Vagina (tissue), 2 donors: ENCODE measurements around the gene SGO1. TPM values are rescaled to one million over a fixed set of nuclear protein-coding genes. Genes with fewer than 3 reads are reported as not detected.

ENCODE experiments used
- DNase-seq, 2 donors: peaks; one replicate each; pipeline ENCODE4 v3.0.0-alpha.2; 2017; ENCODE audit errors: extremely low spot score in 2 of 2
- H3K27ac ChIP-seq: fragments of 200-600 bp; sonication (generic); one replicate; pipeline ENCODE4 v1.5.1; 2019
- H3K27me3 ChIP-seq: fragments of 200-600 bp; sonication (generic); one replicate; pipeline ENCODE4 v1.5.1; 2019
- H3K36me3 ChIP-seq, 2 donors: fragments of 200-600 bp; sonication (generic); one replicate each; pipeline ENCODE4 v1.5.1; 2017 to 2019
- H3K4me1 ChIP-seq: fragments of 200-600 bp; sonication (generic); one replicate; pipeline ENCODE4 v1.5.1; 2019
- H3K4me3 ChIP-seq, 2 donors: fragments of 200-600 bp; sonication (generic); 1 replicate in 1 of 2; 2 replicates in 1 of 2; pipeline ENCODE4 v1.5.1; 2016 to 2019
- H3K9me3 ChIP-seq: fragments of 200-600 bp; sonication (generic); one replicate; pipeline ENCODE4 v1.5.1; 2019
- POLR2A ChIP-seq, 2 donors: fragments of 450-650 bp; IDR thresholded peaks; one replicate each; pipeline ENCODE4 v1.6.1; 2017; ENCODE audit warnings: antibody characterized with exemption in 2 of 2, mild to moderate bottlenecking in 2 of 2, moderate library complexity in 2 of 2
- POLR2AphosphoS5 ChIP-seq, 2 donors: sonication (generic); formaldehyde crosslinking; IDR thresholded peaks; one replicate each; pipeline ENCODE4 v1.9.0; 2017; ENCODE audit warnings: antibody characterized with exemption in 2 of 2, mild to moderate bottlenecking in 2 of 2, low read depth in 1 of 2; ENCODE audit not compliant: insufficient read depth in 1 of 2
- intact Hi-C: fragments of 100-400 bp; cut with DNase I; formaldehyde crosslinking; loops from one replicate; pipeline ENCODE4 v1.15.1; 2023
- total RNA-seq: library from RNA; depleted of rRNA; stranded (reverse); fragments of >200 nt; gene quantifications from one replicate; pipeline ENCODE4 v1.2.3, GENCODE V29; 2016
- TF ChIP-seq, protein P1 (sequence below), 3 experiments: fragments of 450-650 bp in 2 of 3; fragments of 200-600 bp in 1 of 3; sonication (generic) in 1 of 3; IDR thresholded peaks; one replicate each; pipeline ENCODE4 v1.5.1; 2017 to 2019; ENCODE audit warnings: antibody characterized with exemption in 3 of 3, mild to moderate bottlenecking in 2 of 3, moderate library complexity in 2 of 3

The SGO1 gene
- total RNA-seq, 1 donor from 2014 or later = 10.8 TPM

DNA sequence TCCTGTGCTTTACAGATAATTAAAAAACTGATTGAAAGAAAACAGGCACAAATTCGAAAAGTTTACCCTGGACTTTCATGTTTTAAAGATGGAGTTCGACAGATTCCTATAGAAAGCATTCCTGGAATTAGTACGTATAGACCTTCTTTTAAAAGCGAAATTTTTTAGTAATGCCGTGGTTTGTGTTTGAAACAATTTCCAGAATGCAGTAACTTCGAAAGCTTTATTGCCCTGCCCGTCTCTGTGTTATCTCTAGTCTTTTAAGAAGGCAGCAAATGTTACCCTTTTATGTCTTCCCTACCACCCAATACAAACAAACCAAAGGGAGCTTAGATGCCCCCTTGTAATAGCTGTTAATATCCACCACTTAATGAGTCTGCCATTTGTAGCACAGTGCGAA lies 39.7 kb downstream of the SGO1 start:
- no peaks in the 10 kb centered on the region for H3K4me1 ChIP-seq
- H3K4me3 ChIP-seq = no peak overlapping the region
- H3K27me3 ChIP-seq = no peaks in the 10 kb centered on the region
- no peak overlapping the region for H3K27ac ChIP-seq
- H3K36me3 ChIP-seq = peaks cover 0 to 22% of the 10 kb centered on the region in 2 donors
- intact Hi-C loops = no loop called here
- DNase-seq = no peak
- TF ChIP-seq POLR2AphosphoS5 (IDR thresholded peaks at IDR 0.05; ENCODE audit: insufficient read depth in 1 of 2, low read depth in 1 of 2) (no peak), POLR2A (IDR thresholded peaks at IDR 0.05) (no peak)
- TF ChIP-seq, protein P1, sequence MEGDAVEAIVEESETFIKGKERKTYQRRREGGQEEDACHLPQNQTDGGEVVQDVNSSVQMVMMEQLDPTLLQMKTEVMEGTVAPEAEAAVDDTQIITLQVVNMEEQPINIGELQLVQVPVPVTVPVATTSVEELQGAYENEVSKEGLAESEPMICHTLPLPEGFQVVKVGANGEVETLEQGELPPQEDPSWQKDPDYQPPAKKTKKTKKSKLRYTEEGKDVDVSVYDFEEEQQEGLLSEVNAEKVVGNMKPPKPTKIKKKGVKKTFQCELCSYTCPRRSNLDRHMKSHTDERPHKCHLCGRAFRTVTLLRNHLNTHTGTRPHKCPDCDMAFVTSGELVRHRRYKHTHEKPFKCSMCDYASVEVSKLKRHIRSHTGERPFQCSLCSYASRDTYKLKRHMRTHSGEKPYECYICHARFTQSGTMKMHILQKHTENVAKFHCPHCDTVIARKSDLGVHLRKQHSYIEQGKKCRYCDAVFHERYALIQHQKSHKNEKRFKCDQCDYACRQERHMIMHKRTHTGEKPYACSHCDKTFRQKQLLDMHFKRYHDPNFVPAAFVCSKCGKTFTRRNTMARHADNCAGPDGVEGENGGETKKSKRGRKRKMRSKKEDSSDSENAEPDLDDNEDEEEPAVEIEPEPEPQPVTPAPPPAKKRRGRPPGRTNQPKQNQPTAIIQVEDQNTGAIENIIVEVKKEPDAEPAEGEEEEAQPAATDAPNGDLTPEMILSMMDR (IDR thresholded peaks at IDR 0.05) = no peak
- H3K9me3 ChIP-seq = no peaks in the 10 kb centered on the region

DNA sequence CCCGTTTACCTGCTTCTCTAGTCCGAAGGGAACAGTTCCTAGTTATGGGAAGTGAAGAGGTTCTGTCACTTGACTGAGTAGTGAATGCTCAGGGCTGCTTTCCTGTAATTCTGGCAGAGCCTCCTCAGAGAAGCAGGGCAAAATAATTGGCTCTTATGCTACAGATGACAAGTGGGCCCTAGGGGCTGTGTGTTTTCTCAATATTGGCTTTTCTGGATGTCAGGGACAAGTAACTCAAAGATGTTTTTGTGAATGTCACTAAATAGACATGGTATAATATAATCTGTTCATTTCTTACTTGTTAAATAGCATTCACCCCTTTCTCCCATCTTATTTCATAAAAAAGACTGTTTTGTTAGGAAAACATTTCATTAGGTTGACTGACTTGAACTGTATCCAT lies 40.1 kb downstream of the SGO1 start:
- no peak for DNase-seq
- H3K4me1 ChIP-seq = no peaks in the 10 kb centered on the region
- H3K4me3 ChIP-seq = no peak overlapping the region
- H3K27me3 ChIP-seq = no peaks in the 10 kb centered on the region
- no peak for TF ChIP-seq POLR2A (IDR thresholded peaks at IDR 0.05)
- no peak for TF ChIP-seq POLR2AphosphoS5 (IDR thresholded peaks at IDR 0.05; ENCODE audit: insufficient read depth in 1 of 2, low read depth in 1 of 2)
- TF ChIP-seq, protein P1 (IDR thresholded peaks at IDR 0.05) = no peak
- intact Hi-C loops = no loop called here
- H3K9me3 ChIP-seq = no peaks in the 10 kb centered on the region
- H3K27ac ChIP-seq = no peak overlapping the region
- peaks cover 0 to 22% of the 10 kb centered on the region in 2 donors for H3K36me3 ChIP-seq

DNA sequence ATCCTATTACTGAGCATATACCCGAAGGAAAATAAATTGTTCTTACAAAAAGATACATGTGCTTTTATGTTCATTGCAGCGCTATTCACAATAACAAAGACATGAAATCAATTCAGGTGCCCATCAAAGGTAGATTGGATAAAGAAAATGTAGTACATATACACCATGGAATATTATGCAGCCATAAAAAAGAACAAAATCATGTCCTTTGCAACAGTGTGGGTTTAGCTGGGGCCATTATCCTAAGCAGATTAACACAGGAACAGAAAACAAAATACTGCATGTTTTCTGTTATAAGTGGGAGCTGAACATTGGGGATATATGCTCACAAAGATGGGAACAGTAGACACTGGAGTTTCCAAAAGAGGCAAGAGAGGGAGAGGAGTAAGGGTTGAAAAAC lies 42.5 kb downstream of the SGO1 start:
- H3K27ac ChIP-seq = no peak overlapping the region
- no peaks in the 10 kb centered on the region for H3K9me3 ChIP-seq
- DNase-seq = no peak
- no peak overlapping the region for H3K4me3 ChIP-seq
- intact Hi-C loops = no loop called here
- no peaks in the 10 kb centered on the region for H3K27me3 ChIP-seq
- H3K36me3 ChIP-seq = peaks cover 0 to 26% of the 10 kb centered on the region in 2 donors
- H3K4me1 ChIP-seq = no peaks in the 10 kb centered on the region
- TF ChIP-seq POLR2A (IDR thresholded peaks at IDR 0.05) (no peak), POLR2AphosphoS5 (IDR thresholded peaks at IDR 0.05; ENCODE audit: insufficient read depth in 1 of 2, low read depth in 1 of 2) (no peak)
- TF ChIP-seq, protein P1 (IDR thresholded peaks at IDR 0.05) = no peak

DNA sequence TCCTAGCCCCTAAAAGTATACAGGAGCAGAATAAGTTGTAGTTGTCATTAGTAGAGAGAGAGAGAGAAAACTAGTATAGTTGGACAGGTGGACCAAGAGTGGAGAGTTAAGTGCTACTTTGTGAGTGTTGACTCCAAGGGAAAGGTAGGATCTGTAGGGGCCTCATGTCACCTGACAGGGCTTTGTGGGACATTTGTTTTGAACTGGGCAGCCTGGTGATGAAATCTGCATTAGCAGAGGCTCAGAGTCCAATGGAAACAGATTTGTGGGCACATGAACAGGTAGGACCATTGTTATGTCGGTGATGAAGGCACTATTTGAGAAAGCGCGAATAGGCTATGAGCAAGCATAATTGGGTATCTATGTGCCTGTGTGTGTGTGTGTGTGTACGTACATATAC lies 43.5 kb downstream of the SGO1 start:
- Histone ChIP-seq H3K36me3 (peaks cover 0 to 22% of the 10 kb centered on the region in 2 donors), H3K27ac (no peak overlapping the region), H3K4me3 (no peak overlapping the region), H3K4me1 (no peaks in the 10 kb centered on the region), H3K9me3 (no peaks in the 10 kb centered on the region), H3K27me3 (no peaks in the 10 kb centered on the region)
- DNase-seq = no peak
- intact Hi-C loops = no loop called here
- TF ChIP-seq, protein P1 (IDR thresholded peaks at IDR 0.05) = no peak
- TF ChIP-seq POLR2A (IDR thresholded peaks at IDR 0.05) = no peak

DNA sequence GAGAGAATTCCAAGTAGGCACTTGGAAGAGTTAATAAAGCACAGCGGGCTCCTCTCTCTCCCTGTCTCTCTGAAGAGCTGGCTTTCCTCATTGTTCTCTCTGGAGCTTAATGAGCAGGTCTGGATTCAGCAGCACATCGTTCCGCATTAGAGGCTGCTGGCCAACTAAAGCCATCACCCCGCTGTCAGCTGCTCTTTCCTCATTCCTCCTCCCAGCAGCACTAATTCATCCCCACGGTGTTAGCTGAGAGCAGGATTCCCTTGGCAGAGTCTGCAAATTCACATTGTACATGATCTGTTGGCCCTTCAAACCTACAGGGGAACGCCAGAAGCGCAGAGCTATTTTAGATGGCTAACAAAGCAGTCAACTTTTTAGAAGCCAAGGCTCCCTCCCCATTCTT lies 44.2 kb downstream of the SGO1 start:
- DNase-seq = no peak
- TF ChIP-seq POLR2AphosphoS5 (IDR thresholded peaks at IDR 0.05; ENCODE audit: insufficient read depth in 1 of 2, low read depth in 1 of 2) (no peak), POLR2A (IDR thresholded peaks at IDR 0.05) (no peak)
- TF ChIP-seq, protein P1 (IDR thresholded peaks at IDR 0.05) = no peak
- intact Hi-C loops = no loop called here
- Histone ChIP-seq H3K36me3 (peaks cover 0 to 22% of the 10 kb centered on the region in 2 donors), H3K9me3 (no peaks in the 10 kb centered on the region), H3K4me3 (no peak overlapping the region), H3K4me1 (no peaks in the 10 kb centered on the region), H3K27ac (no peak overlapping the region), H3K27me3 (no peaks in the 10 kb centered on the region)
